Peyer's patch (tissue), 4 donors: ENCODE measurements around the gene DPYD.

Experiments used
- CTCF ChIP-seq, 6 experiments: fragments of 450-650 bp in 4 of 6; fragments of 200-600 bp in 2 of 6; sonication (generic) in 1 of 6; IDR thresholded peaks; one replicate each; pipeline ENCODE4 v1.5.1; 2017 to 2019; ENCODE audit warnings: antibody characterized with exemption in 6 of 6, mild to moderate bottlenecking in 3 of 6, moderate library complexity in 1 of 6
- POLR2A ChIP-seq, 2 donors: fragments of 450-650 bp; IDR thresholded peaks; one replicate each; pipeline ENCODE4 v1.5.1; 2017; ENCODE audit warnings: antibody characterized with exemption in 2 of 2, mild to moderate bottlenecking in 2 of 2, moderate library complexity in 2 of 2

- TF ChIP-seq CTCF (IDR thresholded peaks at IDR 0.05) (no peak), POLR2A (IDR thresholded peaks at IDR 0.05) (no peak)
Observed at GRCh38 chr1:97603776-97604175, 317.1 kb downstream of the DPYD start.
